HEK293 (cell line): ENCODE data around the gene METTL16.
A peak's percentile ranks its signal among the peaks of the same experiment; 100 is the strongest.

ENCODE experiments used
- CTCF ChIA-PET: fragments of 350-600 bp; formaldehyde crosslinking; extraction: SDS; loops from one replicate; lab custom pipeline; 2021; ENCODE audit warnings: antibody characterized with exemption; lab: Yijun Ruan, JAX
- POLR2A ChIA-PET: fragments of 300-600 bp; formaldehyde crosslinking; extraction: SDS; loops from one replicate; lab custom pipeline; 2020; ENCODE audit warnings: antibody characterized with exemption, inconsistent platforms; lab: Yijun Ruan, JAX
- H3K27ac ChIP-seq: fragments of 200-500 bp; sonication (Bioruptor generic); 2 replicates; pipeline ENCODE4 v1.5.1; 2014; ENCODE audit warnings: low read depth, low read length, control low read depth, inconsistent platforms; ENCODE audit errors: extremely low read depth
- H3K36me3 ChIP-seq, 2 experiments: fragments of 200-500 bp in 1 of 2; sonication (Bioruptor generic) in 1 of 2; 1 replicate in 1 of 2; 2 replicates in 1 of 2; pipeline ENCODE4 v1.5.1; 2014 to 2017; ENCODE audit warnings: inconsistent platforms in 2 of 2, low read length in 2 of 2; ENCODE audit not compliant: control insufficient read depth in 2 of 2, insufficient read depth in 1 of 2
- H3K4me1 ChIP-seq: fragments of 200-500 bp; sonication (Bioruptor generic); 2 replicates; pipeline ENCODE4 v1.5.1; 2014; ENCODE audit warnings: mild to moderate bottlenecking, low read length, inconsistent platforms; ENCODE audit not compliant: control insufficient read depth, insufficient read depth
- H3K4me3 ChIP-seq: 2 replicates; pipeline ENCODE4 v1.5.1; 2011; ENCODE audit warnings: low read depth, mild to moderate bottlenecking, control low read depth, low read length, moderate library complexity
- H3K9me3 ChIP-seq: fragments of 200-500 bp; sonication (Bioruptor generic); 2 replicates; pipeline ENCODE4 v1.5.1; 2014; ENCODE audit warnings: low read depth, low read length, inconsistent platforms; ENCODE audit not compliant: control insufficient read depth, insufficient read depth
- BCL11B ChIP-seq: fragments of 450-650 bp; formaldehyde crosslinking; IDR thresholded peaks from 2 replicates; pipeline ENCODE4 v1.5.1; 2016; ENCODE audit warnings: low read depth, missing biosample characterization, missing genetic modification characterization
- CTCF ChIP-seq: fragments of 450-650 bp; formaldehyde crosslinking; IDR thresholded peaks from 2 replicates; pipeline ENCODE4 v1.5.1; 2016; ENCODE audit warnings: missing biosample characterization, missing genetic modification characterization
- EGR2 ChIP-seq: fragments of 450-650 bp; formaldehyde crosslinking; IDR thresholded peaks from 2 replicates; pipeline ENCODE4 v1.5.1; 2016; ENCODE audit warnings: low read depth, missing biosample characterization, missing genetic modification characterization
- KLF16 ChIP-seq: fragments of 450-650 bp; formaldehyde crosslinking; IDR thresholded peaks from 2 replicates; pipeline ENCODE4 v1.5.1; 2017; ENCODE audit warnings: missing biosample characterization, missing genetic modification characterization
- PRDM1 ChIP-seq: fragments of 450-650 bp; formaldehyde crosslinking; IDR thresholded peaks from 2 replicates; pipeline ENCODE4; 2016; ENCODE audit warnings: missing biosample characterization, missing genetic modification characterization
- TCF7L2 ChIP-seq: IDR thresholded peaks from 2 replicates; pipeline ENCODE4 v1.6.1; 2011; ENCODE audit warnings: low read depth, mild to moderate bottlenecking, inconsistent platforms, low read length, moderate library complexity, borderline replicate concordance
- YY1 ChIP-seq: fragments of 450-650 bp; formaldehyde crosslinking; IDR thresholded peaks from 2 replicates; pipeline ENCODE4 v1.5.1; 2018; ENCODE audit warnings: missing biosample characterization, missing genetic modification characterization
- ZFP37 ChIP-seq: fragments of 450-650 bp; formaldehyde crosslinking; IDR thresholded peaks from 2 replicates; pipeline ENCODE4 v1.5.1; 2016; ENCODE audit warnings: missing biosample characterization, missing genetic modification characterization
- ZFP41 ChIP-seq: fragments of 450-650 bp; formaldehyde crosslinking; IDR thresholded peaks from 2 replicates; pipeline ENCODE4 v1.5.1; 2016; ENCODE audit warnings: missing biosample characterization, missing genetic modification characterization, borderline replicate concordance
- ZNF112 ChIP-seq: fragments of 450-650 bp; formaldehyde crosslinking; IDR thresholded peaks from 2 replicates; pipeline ENCODE4 v1.5.0; 2017; ENCODE audit warnings: missing biosample characterization, missing genetic modification characterization
- ZNF2 ChIP-seq: fragments of 450-650 bp; formaldehyde crosslinking; IDR thresholded peaks from 2 replicates; pipeline ENCODE4 v1.5.1; 2016; ENCODE audit warnings: missing biosample characterization, missing genetic modification characterization
- ZNF202 ChIP-seq: fragments of 450-650 bp; formaldehyde crosslinking; IDR thresholded peaks from 2 replicates; pipeline ENCODE4 v1.5.1; 2016; ENCODE audit warnings: missing biosample characterization, missing genetic modification characterization, borderline replicate concordance
- ZNF266 ChIP-seq: fragments of 450-650 bp; formaldehyde crosslinking; IDR thresholded peaks from 2 replicates; pipeline ENCODE4 v1.5.1; 2016; ENCODE audit warnings: missing biosample characterization, missing genetic modification characterization, low read depth
- ZNF341 ChIP-seq: fragments of 450-650 bp; formaldehyde crosslinking; IDR thresholded peaks from 2 replicates; pipeline ENCODE4; 2016; ENCODE audit warnings: low read depth, missing biosample characterization, missing genetic modification characterization
- ZNF423 ChIP-seq: fragments of 450-650 bp; formaldehyde crosslinking; IDR thresholded peaks from 2 replicates; pipeline ENCODE4 v1.5.1; 2016; ENCODE audit warnings: missing biosample characterization, missing genetic modification characterization
- ZNF510 ChIP-seq: fragments of 450-650 bp; formaldehyde crosslinking; IDR thresholded peaks from 2 replicates; pipeline ENCODE4 v1.5.1; 2018; ENCODE audit warnings: mild to moderate bottlenecking, missing genetic modification characterization, missing biosample characterization; ENCODE audit not compliant: insufficient replicate concordance
- ZNF548 ChIP-seq: fragments of 450-650 bp; formaldehyde crosslinking; IDR thresholded peaks from 2 replicates; pipeline ENCODE4 v1.5.1; 2016; ENCODE audit warnings: missing biosample characterization, missing genetic modification characterization
- ZNF670 ChIP-seq: fragments of 450-650 bp; formaldehyde crosslinking; IDR thresholded peaks from 2 replicates; pipeline ENCODE4 v1.5.1; 2016; ENCODE audit warnings: missing biosample characterization, missing genetic modification characterization, low read depth
- ZNF792 ChIP-seq: fragments of 450-650 bp; formaldehyde crosslinking; IDR thresholded peaks from 2 replicates; pipeline ENCODE4 v1.5.1; 2016; ENCODE audit warnings: missing biosample characterization, missing genetic modification characterization
- ZSCAN30 ChIP-seq: fragments of 450-650 bp; IDR thresholded peaks from 2 replicates; pipeline ENCODE4 v1.5.1; 2018; ENCODE audit warnings: missing biosample characterization, mild to moderate bottlenecking, missing genetic modification characterization, moderate library complexity
- TF ChIP-seq, protein P1 (sequence below): fragments of 450-650 bp; formaldehyde crosslinking; IDR thresholded peaks from 2 replicates; pipeline ENCODE4 v1.5.1; 2016; ENCODE audit warnings: missing biosample characterization, missing genetic modification characterization
- TF ChIP-seq, protein P2 (sequence below): fragments of 450-650 bp; formaldehyde crosslinking; IDR thresholded peaks from 2 replicates; pipeline ENCODE4 v1.5.1; 2016; ENCODE audit warnings: missing biosample characterization, missing genetic modification characterization

METTL16 gene

DNA sequence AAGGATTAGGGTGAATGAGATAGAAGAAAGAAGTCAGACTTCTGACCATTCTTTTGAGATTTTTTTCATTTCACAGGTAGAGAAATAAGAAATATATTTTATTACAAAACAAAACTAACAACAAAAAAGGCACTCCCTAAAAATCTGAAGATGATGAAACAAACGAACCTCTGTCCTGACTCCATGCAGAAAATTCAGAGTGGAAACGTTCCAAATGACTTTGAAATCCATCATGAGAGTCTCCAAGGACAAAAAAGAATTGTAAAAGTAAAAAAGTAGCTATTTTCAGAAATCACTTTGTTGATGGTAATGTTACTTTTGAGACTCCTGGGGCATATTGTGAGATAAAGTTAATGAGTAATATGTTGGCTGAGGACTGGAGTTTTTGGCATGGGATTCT, 84.5 kb downstream of the METTL16 start:
- TF ChIP-seq KLF16 (tag by site-specific recombination) (no peak), ZFP37 (tag by site-specific recombination) (no peak), YY1 (no peak), ZSCAN30 (tag by site-specific recombination) (no peak), ZNF670 (no peak), ZNF341 (tag by site-specific recombination) (no peak), ZNF423 (tag by site-specific recombination) (no peak)
- TF ChIP-seq, protein P1, sequence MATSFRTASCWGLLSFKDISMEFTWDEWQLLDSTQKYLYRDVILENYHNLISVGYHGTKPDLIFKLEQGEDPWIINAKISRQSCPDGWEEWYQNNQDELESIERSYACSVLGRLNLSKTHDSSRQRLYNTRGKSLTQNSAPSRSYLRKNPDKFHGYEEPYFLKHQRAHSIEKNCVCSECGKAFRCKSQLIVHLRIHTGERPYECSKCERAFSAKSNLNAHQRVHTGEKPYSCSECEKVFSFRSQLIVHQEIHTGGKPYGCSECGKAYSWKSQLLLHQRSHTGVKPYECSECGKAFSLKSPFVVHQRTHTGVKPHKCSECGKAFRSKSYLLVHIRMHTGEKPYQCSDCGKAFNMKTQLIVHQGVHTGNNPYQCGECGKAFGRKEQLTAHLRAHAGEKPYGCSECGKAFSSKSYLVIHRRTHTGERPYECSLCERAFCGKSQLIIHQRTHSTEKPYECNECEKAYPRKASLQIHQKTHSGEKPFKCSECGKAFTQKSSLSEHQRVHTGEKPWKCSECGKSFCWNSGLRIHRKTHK (tag by site-specific recombination) = no peak
- TF ChIP-seq, all 188 proteins: peak for 0
- Histone ChIP-seq H3K27ac (no peak overlapping the region), H3K36me3 (peaks cover 3 to 16% of the 10 kb centered on the region in 2 experiments; a peak in 2 of 3 replicates), H3K4me1 (no peaks in the 10 kb centered on the region), H3K4me3 (no peak overlapping the region), H3K9me3 (no peaks in the 10 kb centered on the region)
- ChIA-PET POLR2A (no interaction called here), CTCF (interaction anchor here (0.6 to 8.8 kb wide), 3 partner anchors 11 to 236 kb away, joined by 3 to 58 read pairs (median 8); no protein-coding TSS in a partner anchor)

DNA sequence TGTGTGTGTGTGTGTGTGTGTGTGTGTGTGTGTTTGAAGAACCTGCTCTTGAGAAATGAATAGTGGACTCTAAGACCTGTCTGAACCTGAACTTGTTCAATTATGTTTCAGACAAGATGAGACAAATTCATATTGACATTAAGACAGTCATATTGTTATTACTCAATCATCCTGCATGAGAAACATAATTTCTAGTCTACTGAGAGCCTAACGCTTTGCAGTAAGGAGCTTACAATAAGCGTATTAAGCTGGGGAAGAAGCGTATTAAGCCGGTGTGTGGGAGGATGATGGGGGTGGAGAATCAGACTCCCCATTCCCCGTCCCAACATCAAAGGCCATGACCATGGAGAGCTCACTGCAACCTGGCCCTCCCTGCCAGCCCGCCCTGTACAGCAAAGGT, 88.4 kb downstream of the METTL16 start:
- ChIA-PET POLR2A (no interaction called here), CTCF (interaction anchor here (0.7 to 1.2 kb wide), 3 partner anchors 13 to 775 kb away, joined by 3 to 4 read pairs (median 4); no protein-coding TSS in a partner anchor)
- no peak overlapping the region for H3K27ac ChIP-seq
- H3K4me1 ChIP-seq = no peaks in the 10 kb centered on the region
- no peaks in the 10 kb centered on the region for H3K9me3 ChIP-seq
- no peak overlapping the region for H3K4me3 ChIP-seq
- no peak for TF ChIP-seq PRDM1 (tag by site-specific recombination)
- TF ChIP-seq ZNF792 (tag by site-specific recombination) = no peak
- 0 out of 2 replicates have a peak, but pooled peaks have one; percentile 13 for TF ChIP-seq EGR2
- TF ChIP-seq ZNF266 (tag by site-specific recombination) = no peak
- TF ChIP-seq ZNF510 (tag by site-specific recombination) = no peak
- no peak for TF ChIP-seq TCF7L2
- TF ChIP-seq ZNF202 (tag by site-specific recombination) = no peak
- no peak for TF ChIP-seq ZNF112 (tag by site-specific recombination)
- TF ChIP-seq ZNF2 (tag by site-specific recombination) = no peak
- TF ChIP-seq ZFP41 (tag by site-specific recombination) = no peak
- TF ChIP-seq CTCF (tag by site-specific recombination) = no peak
- no peak for TF ChIP-seq BCL11B (tag by site-specific recombination)
- no peak for TF ChIP-seq ZNF548
- TF ChIP-seq, protein P2, sequence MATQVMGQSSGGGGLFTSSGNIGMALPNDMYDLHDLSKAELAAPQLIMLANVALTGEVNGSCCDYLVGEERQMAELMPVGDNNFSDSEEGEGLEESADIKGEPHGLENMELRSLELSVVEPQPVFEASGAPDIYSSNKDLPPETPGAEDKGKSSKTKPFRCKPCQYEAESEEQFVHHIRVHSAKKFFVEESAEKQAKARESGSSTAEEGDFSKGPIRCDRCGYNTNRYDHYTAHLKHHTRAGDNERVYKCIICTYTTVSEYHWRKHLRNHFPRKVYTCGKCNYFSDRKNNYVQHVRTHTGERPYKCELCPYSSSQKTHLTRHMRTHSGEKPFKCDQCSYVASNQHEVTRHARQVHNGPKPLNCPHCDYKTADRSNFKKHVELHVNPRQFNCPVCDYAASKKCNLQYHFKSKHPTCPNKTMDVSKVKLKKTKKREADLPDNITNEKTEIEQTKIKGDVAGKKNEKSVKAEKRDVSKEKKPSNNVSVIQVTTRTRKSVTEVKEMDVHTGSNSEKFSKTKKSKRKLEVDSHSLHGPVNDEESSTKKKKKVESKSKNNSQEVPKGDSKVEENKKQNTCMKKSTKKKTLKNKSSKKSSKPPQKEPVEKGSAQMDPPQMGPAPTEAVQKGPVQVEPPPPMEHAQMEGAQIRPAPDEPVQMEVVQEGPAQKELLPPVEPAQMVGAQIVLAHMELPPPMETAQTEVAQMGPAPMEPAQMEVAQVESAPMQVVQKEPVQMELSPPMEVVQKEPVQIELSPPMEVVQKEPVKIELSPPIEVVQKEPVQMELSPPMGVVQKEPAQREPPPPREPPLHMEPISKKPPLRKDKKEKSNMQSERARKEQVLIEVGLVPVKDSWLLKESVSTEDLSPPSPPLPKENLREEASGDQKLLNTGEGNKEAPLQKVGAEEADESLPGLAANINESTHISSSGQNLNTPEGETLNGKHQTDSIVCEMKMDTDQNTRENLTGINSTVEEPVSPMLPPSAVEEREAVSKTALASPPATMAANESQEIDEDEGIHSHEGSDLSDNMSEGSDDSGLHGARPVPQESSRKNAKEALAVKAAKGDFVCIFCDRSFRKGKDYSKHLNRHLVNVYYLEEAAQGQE (tag by site-specific recombination) = peak; percentile 36; the same call in 1 of the 2 replicates
- peaks cover 18 to 35% of the 10 kb centered on the region in 2 experiments; a peak in 2 of 3 replicates for H3K36me3 ChIP-seq
